Gastroesophageal sphincter (tissue), 3 donors: ENCODE measurements around the gene TIAM2.

Experiments used
- EP300 ChIP-seq: sonication (generic); formaldehyde crosslinking; IDR thresholded peaks from one replicate; pipeline ENCODE4 v1.6.1; 2017; ENCODE audit warnings: antibody characterized with exemption, mild to moderate bottlenecking
- POLR2AphosphoS5 ChIP-seq: sonication (generic); formaldehyde crosslinking; IDR thresholded peaks from one replicate; pipeline ENCODE4 v1.6.1; 2017; ENCODE audit warnings: antibody characterized with exemption
- TF ChIP-seq, protein P1 (sequence below), 4 experiments: fragments of 200-600 bp in 2 of 4; fragments of 450-650 bp in 2 of 4; sonication (generic) in 1 of 4; IDR thresholded peaks; one replicate each; pipeline ENCODE4 v1.5.1; 2017 to 2019; ENCODE audit warnings: antibody characterized with exemption in 4 of 4, mild to moderate bottlenecking in 2 of 4, moderate library complexity in 2 of 4

DNA sequence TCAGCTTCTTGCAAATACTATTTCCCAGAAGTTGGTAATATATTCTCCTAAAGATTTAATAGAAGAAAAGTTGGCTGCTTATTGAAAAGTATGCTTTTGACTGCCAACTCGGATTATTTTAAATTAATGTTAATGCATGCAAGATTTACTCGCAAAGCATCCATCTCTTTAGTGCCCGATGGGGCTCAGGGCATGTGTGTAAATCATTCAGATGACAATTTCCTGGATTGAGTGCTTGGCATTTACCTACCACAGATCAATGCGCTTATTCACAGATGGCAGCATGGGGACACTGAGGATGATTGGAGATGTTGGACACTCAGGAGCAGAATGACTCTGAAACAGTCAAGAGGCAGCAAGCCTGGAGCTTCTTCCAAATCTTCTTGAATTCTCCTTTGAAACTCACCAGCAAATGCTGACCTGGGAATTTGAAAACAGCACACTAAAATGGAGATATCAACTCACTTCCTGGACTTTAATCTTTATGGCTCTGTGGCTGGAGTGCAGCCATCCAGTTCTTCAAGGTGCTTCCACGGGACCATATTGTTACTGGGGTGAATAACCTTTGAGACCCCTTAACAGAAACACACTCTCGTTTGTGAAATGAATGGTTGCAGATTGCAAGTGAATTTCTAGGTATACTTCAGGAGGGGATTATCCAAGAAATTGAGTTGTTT lies 34.1 kb upstream of the TIAM2 start:
- no peak for TF ChIP-seq POLR2AphosphoS5
- TF ChIP-seq, protein P1, sequence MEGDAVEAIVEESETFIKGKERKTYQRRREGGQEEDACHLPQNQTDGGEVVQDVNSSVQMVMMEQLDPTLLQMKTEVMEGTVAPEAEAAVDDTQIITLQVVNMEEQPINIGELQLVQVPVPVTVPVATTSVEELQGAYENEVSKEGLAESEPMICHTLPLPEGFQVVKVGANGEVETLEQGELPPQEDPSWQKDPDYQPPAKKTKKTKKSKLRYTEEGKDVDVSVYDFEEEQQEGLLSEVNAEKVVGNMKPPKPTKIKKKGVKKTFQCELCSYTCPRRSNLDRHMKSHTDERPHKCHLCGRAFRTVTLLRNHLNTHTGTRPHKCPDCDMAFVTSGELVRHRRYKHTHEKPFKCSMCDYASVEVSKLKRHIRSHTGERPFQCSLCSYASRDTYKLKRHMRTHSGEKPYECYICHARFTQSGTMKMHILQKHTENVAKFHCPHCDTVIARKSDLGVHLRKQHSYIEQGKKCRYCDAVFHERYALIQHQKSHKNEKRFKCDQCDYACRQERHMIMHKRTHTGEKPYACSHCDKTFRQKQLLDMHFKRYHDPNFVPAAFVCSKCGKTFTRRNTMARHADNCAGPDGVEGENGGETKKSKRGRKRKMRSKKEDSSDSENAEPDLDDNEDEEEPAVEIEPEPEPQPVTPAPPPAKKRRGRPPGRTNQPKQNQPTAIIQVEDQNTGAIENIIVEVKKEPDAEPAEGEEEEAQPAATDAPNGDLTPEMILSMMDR (IDR thresholded peaks at IDR 0.05), result no peak
- no peak for TF ChIP-seq EP300
